ENCODE measurements around the gene AKNA. TPM values are rescaled to one million over a fixed set of nuclear protein-coding genes. Genes with fewer than 3 reads are reported as not detected.
"Not testable (repeated sequence)": the region's sequence is repeated elsewhere in the genome, so short reads cannot be mapped to it uniquely, and the experiment has no call there.

Gene AKNA
- total RNA-seq, 3 donors from 2014 or later (not counting 1 experiment from before 2014, with no cell fraction given) = 577 to 743 (median 676) TPM

GRCh38 chr9:114334490-114334889 is 53.3 kb downstream of the AKNA start:
- H3K27ac ChIP-seq (ENCODE audit: low read length) = no peak overlapping the region
- no peak overlapping the region for H3K4me3 ChIP-seq (ENCODE audit: low read length)
- Mint-ChIP-seq H3K9me3 (no peaks in the 10 kb centered on the region), H3K4me1 (peaks cover 23 to 40% of the 10 kb centered on the region in 2 donors), H3K27me3 (ENCODE audit: low read depth in 2 of 2) (no peaks in the 10 kb centered on the region), H3K27ac (peak overlapping the region; percentile 73 to 86), H3K36me3 (peaks cover 7% of the 10 kb centered on the region), H3K4me3 (peak overlapping the region; percentile 4)
- no peaks in the 10 kb centered on the region for H3K27me3 ChIP-seq (ENCODE audit: control insufficient read depth, insufficient read depth, low read length)
- WGBS (ENCODE audit: insufficient coverage) = 85% methylated on average over 8 of the region's 9 CpGs
- ATAC-seq (no peak), DNase-seq (no peak)
- TF ChIP-seq, protein P1, sequence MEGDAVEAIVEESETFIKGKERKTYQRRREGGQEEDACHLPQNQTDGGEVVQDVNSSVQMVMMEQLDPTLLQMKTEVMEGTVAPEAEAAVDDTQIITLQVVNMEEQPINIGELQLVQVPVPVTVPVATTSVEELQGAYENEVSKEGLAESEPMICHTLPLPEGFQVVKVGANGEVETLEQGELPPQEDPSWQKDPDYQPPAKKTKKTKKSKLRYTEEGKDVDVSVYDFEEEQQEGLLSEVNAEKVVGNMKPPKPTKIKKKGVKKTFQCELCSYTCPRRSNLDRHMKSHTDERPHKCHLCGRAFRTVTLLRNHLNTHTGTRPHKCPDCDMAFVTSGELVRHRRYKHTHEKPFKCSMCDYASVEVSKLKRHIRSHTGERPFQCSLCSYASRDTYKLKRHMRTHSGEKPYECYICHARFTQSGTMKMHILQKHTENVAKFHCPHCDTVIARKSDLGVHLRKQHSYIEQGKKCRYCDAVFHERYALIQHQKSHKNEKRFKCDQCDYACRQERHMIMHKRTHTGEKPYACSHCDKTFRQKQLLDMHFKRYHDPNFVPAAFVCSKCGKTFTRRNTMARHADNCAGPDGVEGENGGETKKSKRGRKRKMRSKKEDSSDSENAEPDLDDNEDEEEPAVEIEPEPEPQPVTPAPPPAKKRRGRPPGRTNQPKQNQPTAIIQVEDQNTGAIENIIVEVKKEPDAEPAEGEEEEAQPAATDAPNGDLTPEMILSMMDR (IDR thresholded peaks at IDR 0.05) = no peak
- intact Hi-C loops (cut with micrococcal nuclease) = no loop called here
- H3K36me3 ChIP-seq (ENCODE audit: control insufficient read depth, insufficient read depth, low read length) = peaks cover 48% of the 10 kb centered on the region
- H3K9me3 ChIP-seq (ENCODE audit: control insufficient read depth, insufficient read depth, low read length) = no peaks in the 10 kb centered on the region
- H3K4me1 ChIP-seq (ENCODE audit: control insufficient read depth, insufficient read depth, low read length) = peaks cover 18% of the 10 kb centered on the region

DNA sequence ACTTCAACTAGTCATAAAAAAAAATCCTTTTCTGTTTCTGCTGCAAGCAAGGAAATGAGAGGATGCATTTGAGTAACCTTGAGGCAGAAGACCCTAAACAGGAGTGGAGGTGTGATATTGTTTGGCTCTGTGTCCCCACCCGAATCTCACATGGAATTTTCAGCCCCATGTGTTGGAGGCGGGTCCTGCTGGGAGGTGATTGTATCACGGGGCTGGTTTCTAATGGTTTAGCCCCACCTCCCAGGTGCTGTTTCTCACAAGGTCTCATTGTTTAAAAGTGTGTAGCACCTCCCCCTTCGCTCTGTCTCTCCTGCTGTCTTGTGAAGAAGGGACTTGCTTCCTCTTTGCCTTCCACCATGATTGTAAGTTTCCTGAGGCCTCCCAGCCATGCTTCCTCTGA is 54.1 kb downstream of the AKNA start:
- H3K27me3 Mint-ChIP-seq (ENCODE audit: low read depth in 2 of 2); ATAC-seq; intact Hi-C loops (cut with micrococcal nuclease): not testable (repeated sequence)

DNA sequence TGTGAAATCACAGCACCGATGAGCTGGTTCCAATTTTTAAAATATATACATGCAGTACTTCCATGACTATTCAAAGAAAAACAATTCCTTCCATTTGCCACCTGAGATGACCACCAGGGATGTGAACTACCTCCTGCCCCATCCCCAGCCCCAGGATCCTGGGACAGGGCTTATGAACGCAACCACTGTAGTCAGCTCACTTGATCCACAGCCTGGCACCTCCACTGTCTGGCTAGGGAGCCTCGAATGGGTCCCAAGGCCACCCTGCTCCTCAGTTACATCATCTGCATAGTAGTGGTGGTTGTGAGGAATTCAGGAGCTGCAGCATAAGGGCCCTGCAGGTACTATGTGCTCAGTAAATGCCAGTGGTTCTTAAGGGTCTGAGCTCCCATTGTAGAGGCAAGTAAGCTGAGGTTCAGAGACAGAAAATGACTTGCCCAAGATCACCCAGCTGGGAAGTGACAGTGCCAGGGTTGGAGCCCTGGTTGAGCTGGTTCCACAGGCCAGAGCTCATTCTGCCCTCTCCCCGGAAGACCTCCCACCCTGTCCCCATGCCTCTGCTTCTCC is 55.2 kb downstream of the AKNA start:
- H3K9me3 ChIP-seq (ENCODE audit: control insufficient read depth, insufficient read depth, low read length); H3K27me3 ChIP-seq (ENCODE audit: control insufficient read depth, insufficient read depth, low read length); H3K4me3 ChIP-seq (ENCODE audit: low read length); H3K4me3 Mint-ChIP-seq; H3K9me3 Mint-ChIP-seq; H3K27me3 Mint-ChIP-seq (ENCODE audit: low read depth in 2 of 2); intact Hi-C loops (cut with micrococcal nuclease); DNase-seq; H3K27ac ChIP-seq (ENCODE audit: low read length); H3K36me3 Mint-ChIP-seq: not testable (repeated sequence)
- peaks cover 16% of the 10 kb centered on the region for H3K4me1 ChIP-seq (ENCODE audit: control insufficient read depth, insufficient read depth, low read length)
- Mint-ChIP-seq H3K27ac (peak overlapping the region; percentile 78 to 83), H3K4me1 (peaks cover 23 to 30% of the 10 kb centered on the region in 2 donors)
- peaks cover 28% of the 10 kb centered on the region for H3K36me3 ChIP-seq (ENCODE audit: control insufficient read depth, insufficient read depth, low read length)
- ATAC-seq = peak in 1 of 3 donors; percentile 17
- 96% methylated on average over 2 of the region's 4 CpGs for WGBS (ENCODE audit: insufficient coverage)

More for the DNA sequence above, 54.1 kb downstream of the AKNA start:
- Histone ChIP-seq H3K4me1 (ENCODE audit: control insufficient read depth, insufficient read depth, low read length) (peaks cover 16% of the 10 kb centered on the region), H3K36me3 (ENCODE audit: control insufficient read depth, insufficient read depth, low read length) (peaks cover 40% of the 10 kb centered on the region)
- WGBS (ENCODE audit: insufficient coverage) = 73% methylated on average over 1 of the region's 4 CpGs
- not testable (repeated sequence) for DNase-seq; H3K9me3 ChIP-seq (ENCODE audit: control insufficient read depth, insufficient read depth, low read length); H3K4me3 Mint-ChIP-seq; H3K36me3 Mint-ChIP-seq; H3K27me3 ChIP-seq (ENCODE audit: control insufficient read depth, insufficient read depth, low read length); H3K9me3 Mint-ChIP-seq; H3K4me3 ChIP-seq (ENCODE audit: low read length); H3K27ac ChIP-seq (ENCODE audit: low read length); H3K27ac Mint-ChIP-seq
- peaks cover 23 to 36% of the 10 kb centered on the region in 2 donors for H3K4me1 Mint-ChIP-seq

- H3K4me1 Mint-ChIP-seq = peaks cover 23 to 30% of the 10 kb centered on the region in 2 donors
- intact Hi-C loops (cut with micrococcal nuclease); DNase-seq; H3K36me3 Mint-ChIP-seq; H3K4me3 Mint-ChIP-seq; H3K9me3 ChIP-seq (ENCODE audit: control insufficient read depth, insufficient read depth, low read length); H3K9me3 Mint-ChIP-seq; H3K4me3 ChIP-seq (ENCODE audit: low read length); H3K27me3 ChIP-seq (ENCODE audit: control insufficient read depth, insufficient read depth, low read length); H3K27ac ChIP-seq (ENCODE audit: low read length); H3K27me3 Mint-ChIP-seq (ENCODE audit: low read depth in 2 of 2): not testable (repeated sequence)
- Histone ChIP-seq H3K36me3 (ENCODE audit: control insufficient read depth, insufficient read depth, low read length) (peaks cover 19% of the 10 kb centered on the region), H3K4me1 (ENCODE audit: control insufficient read depth, insufficient read depth, low read length) (peaks cover 16% of the 10 kb centered on the region)
- 83% methylated on average over 15 of the region's 19 CpGs for WGBS (ENCODE audit: insufficient coverage)
- peak in 2 of 3 donors; percentile 8 to 23 for ATAC-seq
- peak overlapping the region; percentile 78 to 83 for H3K27ac Mint-ChIP-seq
These were observed 56.3 kb downstream of the AKNA start for GRCh38 chr9:114331229-114332195.

All from natural killer cell (primary cell).